SU-DHL-6 (cell line): ENCODE data around the gene MAN1A2.
"Not testable (repeated sequence)": the region's sequence is repeated elsewhere in the genome, so short reads cannot be mapped to it uniquely, and the experiment has no call there.

Source experiments
- H2AFZ ChIP-seq: fragments of 200-600 bp; sonication (generic); 2 replicates; pipeline ENCODE4 v1.6.1; 2014; ENCODE audit warnings: low read depth, mild to moderate bottlenecking, moderate library complexity, mixed read lengths, antibody characterized with exemption, low read length; ENCODE audit not compliant: severe bottlenecking
- H3F3A ChIP-seq: fragments of 200-600 bp; shearing (Covaris generic); 2 replicates; pipeline ENCODE4 v1.6.0; 2016; ENCODE audit warnings: antibody characterized with exemption, mild to moderate bottlenecking; ENCODE audit not compliant: insufficient read depth
- H3K27ac ChIP-seq: fragments of 200-600 bp; sonication (generic); 2 replicates; pipeline ENCODE4 v1.5.1; 2016; ENCODE audit warnings: low read depth, mild to moderate bottlenecking, low read length, moderate library complexity, mixed read lengths
- H3K27me3 ChIP-seq: fragments of 200-600 bp; sonication (generic), shearing (Covaris generic); 2 replicates; pipeline ENCODE4 v1.6.0; 2014; ENCODE audit warnings: mild to moderate bottlenecking, low read length
- H3K36me3 ChIP-seq: fragments of 200-600 bp; sonication (generic); 2 replicates; pipeline ENCODE4 v1.6.1; 2014; ENCODE audit warnings: mild to moderate bottlenecking, low read length, mixed read lengths
- H3K4me2 ChIP-seq: fragments of 300-600, 200-600 bp; shearing (Covaris generic), sonication (generic); 2 replicates; pipeline ENCODE4 v1.6.0; 2014; ENCODE audit warnings: low read length, low read depth, mild to moderate bottlenecking; ENCODE audit not compliant: poor library complexity, severe bottlenecking
- H3K4me3 ChIP-seq: fragments of 200-600 bp; sonication (generic); 2 replicates; pipeline ENCODE4 v1.5.1; 2014; ENCODE audit warnings: antibody characterized with exemption, low read length, mild to moderate bottlenecking, mixed read lengths; ENCODE audit not compliant: insufficient read depth, poor library complexity, severe bottlenecking
- H3K79me2 ChIP-seq: fragments of 200-600 bp; sonication (generic); 2 replicates; pipeline ENCODE4 v1.6.1; 2014; ENCODE audit warnings: mild to moderate bottlenecking, low read length, moderate library complexity; ENCODE audit not compliant: insufficient read depth
- H3K9ac ChIP-seq: fragments of 200-600 bp; sonication (generic); 2 replicates; pipeline ENCODE4 v1.7.0; 2014; ENCODE audit warnings: mild to moderate bottlenecking, low read length
- H3K9me2 ChIP-seq: fragments of 200-600 bp; sonication (generic); replicated peaks from 2 replicates; pipeline ENCODE4 v1.6.1; 2014; ENCODE audit warnings: low read length; ENCODE audit not compliant: insufficient read depth
- H3K9me3 ChIP-seq: fragments of 200-600 bp; sonication (generic); 2 replicates; pipeline ENCODE4 v1.6.1; 2014; ENCODE audit warnings: low read length, mixed read lengths; ENCODE audit not compliant: insufficient read depth
- H4K20me1 ChIP-seq: fragments of 200-600 bp; sonication (generic); 2 replicates; pipeline ENCODE4 v1.6.1; 2014; ENCODE audit warnings: low read depth, mild to moderate bottlenecking, antibody characterized with exemption, low read length, moderate library complexity, mixed read lengths
- EZH2phosphoT487 ChIP-seq: fragments of 200-600 bp; sonication (generic), shearing (Covaris generic); conservative IDR thresholded peaks from 2 replicates; pipeline ENCODE4 v1.6.1; 2018; ENCODE audit warnings: mild to moderate bottlenecking, antibody characterized with exemption, low read length, moderate library complexity, mixed read lengths
- TF ChIP-seq, protein P1 (sequence below): fragments of 200-600 bp; sonication (generic); IDR thresholded peaks from one replicate; pipeline ENCODE4 v1.5.1; 2017; ENCODE audit warnings: antibody characterized with exemption, mild to moderate bottlenecking, low read length, moderate library complexity; ENCODE audit not compliant: insufficient read depth, poor library complexity, severe bottlenecking

The MAN1A2 gene

DNA sequence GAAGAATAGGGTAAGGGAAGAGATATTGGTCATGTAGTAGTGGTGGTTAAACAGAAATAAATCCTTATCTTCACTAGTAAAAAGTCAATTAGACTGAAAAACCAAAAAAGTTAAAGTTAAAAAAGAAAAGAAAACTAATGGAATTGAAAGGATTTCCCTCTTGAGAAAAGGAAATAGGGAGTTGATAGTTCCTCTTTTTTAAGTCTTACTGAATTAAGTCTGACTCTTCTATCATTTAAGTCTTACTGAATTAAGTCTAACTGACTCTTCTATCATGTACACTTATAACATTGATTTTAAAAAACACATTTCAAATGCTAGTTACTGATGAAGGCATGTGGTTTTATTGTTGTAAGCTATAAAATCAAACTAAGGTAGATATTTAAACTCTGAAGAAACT is 189.1 kb downstream of the MAN1A2 start:
- no peak overlapping the region for H3K4me2 ChIP-seq
- H3K79me2 ChIP-seq: no peaks in the 10 kb centered on the region
- no peak overlapping the region for H2AFZ ChIP-seq
- H3K27me3 ChIP-seq: no peaks in the 10 kb centered on the region
- H4K20me1 ChIP-seq: no peaks in the 10 kb centered on the region
- H3K4me3 ChIP-seq: no peak overlapping the region
- H3F3A ChIP-seq: no peaks in the 10 kb centered on the region
- TF ChIP-seq, protein P1, sequence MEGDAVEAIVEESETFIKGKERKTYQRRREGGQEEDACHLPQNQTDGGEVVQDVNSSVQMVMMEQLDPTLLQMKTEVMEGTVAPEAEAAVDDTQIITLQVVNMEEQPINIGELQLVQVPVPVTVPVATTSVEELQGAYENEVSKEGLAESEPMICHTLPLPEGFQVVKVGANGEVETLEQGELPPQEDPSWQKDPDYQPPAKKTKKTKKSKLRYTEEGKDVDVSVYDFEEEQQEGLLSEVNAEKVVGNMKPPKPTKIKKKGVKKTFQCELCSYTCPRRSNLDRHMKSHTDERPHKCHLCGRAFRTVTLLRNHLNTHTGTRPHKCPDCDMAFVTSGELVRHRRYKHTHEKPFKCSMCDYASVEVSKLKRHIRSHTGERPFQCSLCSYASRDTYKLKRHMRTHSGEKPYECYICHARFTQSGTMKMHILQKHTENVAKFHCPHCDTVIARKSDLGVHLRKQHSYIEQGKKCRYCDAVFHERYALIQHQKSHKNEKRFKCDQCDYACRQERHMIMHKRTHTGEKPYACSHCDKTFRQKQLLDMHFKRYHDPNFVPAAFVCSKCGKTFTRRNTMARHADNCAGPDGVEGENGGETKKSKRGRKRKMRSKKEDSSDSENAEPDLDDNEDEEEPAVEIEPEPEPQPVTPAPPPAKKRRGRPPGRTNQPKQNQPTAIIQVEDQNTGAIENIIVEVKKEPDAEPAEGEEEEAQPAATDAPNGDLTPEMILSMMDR: no peak
- TF ChIP-seq EZH2phosphoT487: no peak
- H3K9me2 ChIP-seq: no peaks in the 10 kb centered on the region
- H3K9ac ChIP-seq: no peak overlapping the region
- H3K36me3 ChIP-seq: no peaks in the 10 kb centered on the region
- H3K27ac ChIP-seq: no peak overlapping the region
- no peaks in the 10 kb centered on the region for H3K9me3 ChIP-seq

DNA sequence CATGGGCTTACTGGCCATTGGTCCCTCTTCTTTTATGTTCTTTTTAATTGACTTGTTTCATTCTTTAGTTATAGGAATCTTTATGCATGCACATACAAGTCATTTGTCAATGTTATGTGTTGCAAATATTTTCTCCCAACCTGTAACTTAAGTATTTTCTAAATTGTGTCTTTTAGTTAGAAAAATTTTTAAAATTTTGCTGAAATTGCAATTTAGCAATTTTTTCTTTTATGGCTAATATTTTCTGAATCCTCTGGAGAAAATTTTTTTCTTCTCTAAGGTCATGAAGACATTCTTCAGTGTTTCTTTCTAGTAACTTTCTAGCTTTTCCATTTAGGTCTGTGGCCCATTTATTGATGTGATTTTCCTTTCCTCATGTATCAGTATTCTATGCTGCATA is 189.7 kb downstream of the MAN1A2 start:
- H3K9ac ChIP-seq: no peak overlapping the region
- no peak for TF ChIP-seq EZH2phosphoT487
- TF ChIP-seq, protein P1: no peak
- H3F3A ChIP-seq: no peaks in the 10 kb centered on the region
- no peaks in the 10 kb centered on the region for H3K79me2 ChIP-seq
- no peaks in the 10 kb centered on the region for H3K9me2 ChIP-seq
- no peak overlapping the region for H3K27ac ChIP-seq
- H3K4me3 ChIP-seq: no peak overlapping the region
- no peaks in the 10 kb centered on the region for H3K27me3 ChIP-seq
- no peaks in the 10 kb centered on the region for H3K9me3 ChIP-seq
- no peaks in the 10 kb centered on the region for H3K36me3 ChIP-seq
- H2AFZ ChIP-seq: no peak overlapping the region
- H4K20me1 ChIP-seq: no peaks in the 10 kb centered on the region
- no peak overlapping the region for H3K4me2 ChIP-seq

DNA sequence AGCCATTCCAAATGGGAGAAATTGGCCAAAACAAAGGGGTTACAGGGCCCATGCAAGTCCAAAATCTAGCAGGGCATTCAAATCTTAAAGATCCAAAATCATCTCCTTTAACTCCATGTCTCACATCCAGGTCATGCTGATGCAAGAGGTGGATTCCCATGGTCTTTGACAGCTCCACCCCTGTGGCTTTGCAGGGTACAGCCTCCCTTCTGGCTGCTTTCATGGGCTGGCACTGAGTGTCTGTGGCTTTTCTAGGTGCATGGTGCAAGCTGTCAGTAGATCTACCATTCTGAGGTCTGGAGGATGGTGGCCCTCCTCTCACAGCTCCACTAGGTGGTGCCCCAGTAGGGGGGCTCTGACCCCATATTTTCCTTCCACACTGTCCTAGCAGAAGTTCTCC is 191.2 kb downstream of the MAN1A2 start:
- H3K9me2 ChIP-seq, H3F3A ChIP-seq, H3K9me3 ChIP-seq, H3K79me2 ChIP-seq, H3K4me3 ChIP-seq, H3K36me3 ChIP-seq, H3K9ac ChIP-seq, H3K27ac ChIP-seq, H3K4me2 ChIP-seq, H4K20me1 ChIP-seq, H2AFZ ChIP-seq, H3K27me3 ChIP-seq: not testable (repeated sequence)

- Histone ChIP-seq H3K9me3 (no peaks in the 10 kb centered on the region), H3K9ac (no peak overlapping the region), H3F3A (no peaks in the 10 kb centered on the region), H3K9me2 (no peaks in the 10 kb centered on the region), H3K27me3 (no peaks in the 10 kb centered on the region), H2AFZ (no peak overlapping the region), H3K4me2 (no peak overlapping the region), H3K27ac (no peak overlapping the region), H3K4me3 (no peak overlapping the region), H3K36me3 (no peaks in the 10 kb centered on the region), H3K79me2 (no peaks in the 10 kb centered on the region), H4K20me1 (no peaks in the 10 kb centered on the region)
- no peak for TF ChIP-seq EZH2phosphoT487
- TF ChIP-seq, protein P1: no peak
Observed at GRCh38 chr1:117559139-117559538, 191.9 kb downstream of the MAN1A2 start.
